Gastroesophageal sphincter (tissue), 4 donors: ENCODE measurements around the gene RHBDF2. TPM values are rescaled to one million over a fixed set of nuclear protein-coding genes. Genes with fewer than 3 reads are reported as not detected.
A peak's percentile ranks its signal among the peaks of the same experiment; 100 is the strongest.
"Not testable (repeated sequence)": the region's sequence is repeated elsewhere in the genome, so short reads cannot be mapped to it uniquely, and the experiment has no call there.

Experiments
- ATAC-seq: fragments of 150-250 bp; one replicate; pipeline ENCODE4 v1.9.1; 2016; ENCODE audit warnings: mild to moderate bottlenecking, moderate library complexity
- H3K27ac ChIP-seq, 4 donors: fragments of 200-600 bp; sonication (generic) in 3 of 4; 1 replicate in 3 of 4; 2 replicates in 1 of 4; pipeline ENCODE4 v1.5.1; 2016 to 2019
- H3K27me3 ChIP-seq: fragments of 200-600 bp; sonication (generic); one replicate; pipeline ENCODE4 v1.5.1; 2019
- H3K36me3 ChIP-seq, 2 donors: fragments of 200-600 bp; sonication (generic); one replicate each; pipeline ENCODE4 v1.5.1; 2019; ENCODE audit warnings: control low read depth in 1 of 2
- H3K4me1 ChIP-seq, 3 donors: fragments of 200-600 bp; sonication (generic); 1 replicate in 2 of 3; 2 replicates in 1 of 3; pipeline ENCODE4 v1.5.1; 2016 to 2019; ENCODE audit warnings: control low read depth in 2 of 3
- H3K4me3 ChIP-seq, 2 donors: fragments of 200-600 bp; sonication (generic); one replicate each; pipeline ENCODE4 v1.5.1; 2019; ENCODE audit warnings: mild to moderate bottlenecking in 1 of 2, moderate library complexity in 1 of 2
- H3K9me3 ChIP-seq, 3 donors: fragments of 200-600 bp; sonication (generic); one replicate each; pipeline ENCODE4 v1.5.1; 2017 to 2019; ENCODE audit warnings: control low read depth in 2 of 3
- EP300 ChIP-seq: sonication (generic); formaldehyde crosslinking; IDR thresholded peaks from one replicate; pipeline ENCODE4 v1.6.1; 2017; ENCODE audit warnings: antibody characterized with exemption, mild to moderate bottlenecking
- POLR2A ChIP-seq, 2 donors: fragments of 450-650 bp; IDR thresholded peaks; one replicate each; pipeline ENCODE4 v1.6.1; 2017; ENCODE audit warnings: antibody characterized with exemption in 2 of 2, mild to moderate bottlenecking in 2 of 2, moderate library complexity in 1 of 2
- POLR2AphosphoS5 ChIP-seq: sonication (generic); formaldehyde crosslinking; IDR thresholded peaks from one replicate; pipeline ENCODE4 v1.6.1; 2017; ENCODE audit warnings: antibody characterized with exemption
- WGBS, 2 donors: methylation state at CpG; one replicate each; pipeline ENCODE4 v1.1.5; 2018; ENCODE audit warnings: low coverage in 1 of 2; 5-methylcytosine and 5-hydroxymethylcytosine counted together
- total RNA-seq, 4 donors: library from RNA; depleted of rRNA; stranded (reverse); fragments of >200 nt; gene quantifications; one replicate each; pipeline ENCODE4 v1.1.0, GENCODE V29; 2016
- TF ChIP-seq, protein P1 (sequence below), 4 experiments: fragments of 200-600 bp in 2 of 4; fragments of 450-650 bp in 2 of 4; sonication (generic) in 1 of 4; IDR thresholded peaks; one replicate each; pipeline ENCODE4 v1.5.1; 2017 to 2019; ENCODE audit warnings: antibody characterized with exemption in 4 of 4, mild to moderate bottlenecking in 2 of 4, moderate library complexity in 2 of 4

RHBDF2 gene
- total RNA-seq, 4 donors from 2014 or later: 7.3 to 20.5 (median 8.5) TPM

DNA sequence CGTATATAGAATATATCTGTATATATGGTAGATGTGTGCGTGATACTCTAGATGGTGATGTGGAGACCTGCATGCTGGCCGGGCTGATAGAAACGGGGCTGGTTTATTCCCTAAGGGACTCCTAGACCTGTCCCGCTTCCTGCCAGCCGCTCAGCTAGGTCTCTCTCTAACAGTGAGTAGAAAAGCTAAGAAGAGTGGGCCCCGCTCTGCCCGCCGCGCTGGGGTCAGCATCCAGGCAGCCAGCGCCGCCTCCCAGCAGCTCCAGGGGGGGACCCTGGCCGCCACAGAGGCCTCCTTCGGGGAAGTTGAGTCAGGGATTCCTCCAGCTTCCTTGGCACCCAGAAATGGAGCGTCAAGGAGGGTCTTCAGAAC is 26.9 kb upstream of the RHBDF2 start:
- no peaks in the 10 kb centered on the region for H3K9me3 ChIP-seq
- ATAC-seq: no peak
- peak overlapping the region in 1 of 2 donors; percentile 13 for H3K4me3 ChIP-seq
- peak overlapping the region; percentile 57 to 94 (median 86) for H3K27ac ChIP-seq
- WGBS, 2 donors: 76 to 86% methylated on average over 6 to 12 of the region's 15 CpGs
- H3K4me1 ChIP-seq: peaks cover 0 to 71% (median 53%) of the 10 kb centered on the region in 3 donors
- no peaks in the 10 kb centered on the region for H3K36me3 ChIP-seq
- TF ChIP-seq, protein P1, sequence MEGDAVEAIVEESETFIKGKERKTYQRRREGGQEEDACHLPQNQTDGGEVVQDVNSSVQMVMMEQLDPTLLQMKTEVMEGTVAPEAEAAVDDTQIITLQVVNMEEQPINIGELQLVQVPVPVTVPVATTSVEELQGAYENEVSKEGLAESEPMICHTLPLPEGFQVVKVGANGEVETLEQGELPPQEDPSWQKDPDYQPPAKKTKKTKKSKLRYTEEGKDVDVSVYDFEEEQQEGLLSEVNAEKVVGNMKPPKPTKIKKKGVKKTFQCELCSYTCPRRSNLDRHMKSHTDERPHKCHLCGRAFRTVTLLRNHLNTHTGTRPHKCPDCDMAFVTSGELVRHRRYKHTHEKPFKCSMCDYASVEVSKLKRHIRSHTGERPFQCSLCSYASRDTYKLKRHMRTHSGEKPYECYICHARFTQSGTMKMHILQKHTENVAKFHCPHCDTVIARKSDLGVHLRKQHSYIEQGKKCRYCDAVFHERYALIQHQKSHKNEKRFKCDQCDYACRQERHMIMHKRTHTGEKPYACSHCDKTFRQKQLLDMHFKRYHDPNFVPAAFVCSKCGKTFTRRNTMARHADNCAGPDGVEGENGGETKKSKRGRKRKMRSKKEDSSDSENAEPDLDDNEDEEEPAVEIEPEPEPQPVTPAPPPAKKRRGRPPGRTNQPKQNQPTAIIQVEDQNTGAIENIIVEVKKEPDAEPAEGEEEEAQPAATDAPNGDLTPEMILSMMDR (IDR thresholded peaks at IDR 0.05): no peak
- no peak for TF ChIP-seq POLR2AphosphoS5
- no peak for TF ChIP-seq POLR2A (IDR thresholded peaks at IDR 0.05)
- no peak for TF ChIP-seq EP300
- peaks cover 20% of the 10 kb centered on the region for H3K27me3 ChIP-seq

DNA sequence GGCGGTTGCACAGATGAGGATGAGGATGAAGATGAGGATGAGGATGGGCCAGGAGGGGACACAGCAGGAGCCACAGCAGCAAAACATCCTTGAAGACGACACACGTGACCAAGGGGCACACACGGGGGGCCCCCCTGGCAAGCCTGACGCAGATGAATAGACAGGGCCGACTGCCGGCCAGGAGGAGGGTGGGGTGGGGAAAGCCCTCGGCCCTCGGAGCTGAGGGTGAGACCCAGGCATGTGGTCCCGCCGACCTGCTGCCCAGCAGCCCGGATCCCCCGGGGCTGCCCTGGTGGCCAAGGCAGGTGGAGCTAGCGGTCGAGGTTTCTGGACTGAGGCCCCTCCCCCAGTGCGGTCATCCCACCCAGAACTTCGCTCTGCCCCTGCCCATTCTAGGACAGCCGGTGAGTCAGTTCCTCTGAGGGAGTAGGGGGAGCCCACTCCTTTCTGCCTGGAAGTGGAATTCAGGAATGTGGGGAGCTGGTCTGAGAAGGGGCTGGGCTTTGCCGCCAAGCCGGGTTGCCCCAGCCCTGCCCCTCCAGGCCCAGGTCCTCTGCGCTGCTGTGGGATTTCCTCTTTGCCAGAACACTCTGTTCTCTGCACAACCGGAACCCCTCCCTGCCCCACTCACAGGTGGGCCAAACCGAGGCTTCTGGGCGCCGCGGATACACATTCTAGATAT is 26.3 kb upstream of the RHBDF2 start:
- Histone ChIP-seq H3K36me3 (no peaks in the 10 kb centered on the region), H3K4me3 (peak overlapping the region in 1 of 2 donors; percentile 13), H3K9me3 (no peaks in the 10 kb centered on the region), H3K4me1 (peaks cover 0 to 76% (median 56%) of the 10 kb centered on the region in 3 donors), H3K27me3 (peaks cover 20% of the 10 kb centered on the region), H3K27ac (peak overlapping the region in 3 of 4 donors; percentile 84 to 94 (median 87))
- TF ChIP-seq POLR2AphosphoS5 (peak; percentile 55), EP300 (no peak)
- TF ChIP-seq, protein P1 (IDR thresholded peaks at IDR 0.05): peak in 3 of 4 experiments; percentile 22 to 29 (median 23)
- WGBS, 2 donors: 34 to 41% methylated on average over 4 to 5 of the region's 26 CpGs
- peak; percentile 56 for ATAC-seq

DNA sequence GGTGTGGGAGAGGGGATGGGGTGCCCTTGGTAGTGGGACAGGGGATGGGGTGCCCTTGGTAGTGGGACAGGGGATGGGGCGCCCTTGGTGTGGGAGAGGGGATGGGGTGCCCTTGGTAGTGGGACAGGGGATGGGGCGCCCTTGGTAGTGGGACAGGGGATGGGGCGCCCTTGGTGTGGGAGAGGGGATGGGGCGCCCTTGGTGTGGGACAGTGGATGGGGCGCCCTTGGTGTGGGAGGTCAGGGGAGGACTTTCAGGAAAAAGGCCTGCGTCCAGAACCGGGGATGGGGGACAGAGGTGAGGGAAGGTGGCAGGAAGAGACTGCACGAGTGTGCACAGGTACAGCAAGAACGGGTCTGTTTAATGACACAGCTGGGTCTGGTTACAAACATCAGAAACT is 25.8 kb upstream of the RHBDF2 start:
- peak overlapping the region in 1 of 2 donors; percentile 13 for H3K4me3 ChIP-seq

DNA sequence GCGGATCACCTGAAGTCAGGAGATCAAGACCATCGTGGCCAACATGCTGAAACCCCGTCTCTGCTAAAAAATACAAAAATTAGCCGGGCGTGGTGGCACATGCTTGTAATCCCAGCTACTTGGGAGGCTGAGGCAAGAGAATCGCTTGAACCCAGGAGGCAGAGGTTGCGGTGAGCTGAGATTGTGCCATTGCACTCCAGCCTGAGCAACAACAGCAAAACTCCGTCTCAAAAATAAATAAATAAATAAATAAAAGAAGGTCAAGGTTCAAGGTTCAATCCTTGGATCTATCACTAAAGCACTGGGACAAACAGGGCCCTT is 24.2 kb upstream of the RHBDF2 start:
- Histone ChIP-seq H3K4me1 (peaks cover 0 to 58% (median 43%) of the 10 kb centered on the region in 3 donors), H3K27me3 (peaks cover 36% of the 10 kb centered on the region), H3K27ac (peak overlapping the region in 1 of 4 donors; percentile 62)
- H3K4me3 ChIP-seq, H3K9me3 ChIP-seq, H3K36me3 ChIP-seq, ATAC-seq: not testable (repeated sequence)
- WGBS, 2 donors: 84 to 94% methylated on average over 2 to 3 of the region's 8 CpGs

More for the DNA sequence above, 25.8 kb upstream of the RHBDF2 start:
- WGBS, 2 donors: 37 to 65% methylated on average over 4 to 6 of the region's 9 CpGs
- ATAC-seq, H3K36me3 ChIP-seq, H3K9me3 ChIP-seq: not testable (repeated sequence)
- peaks cover 0 to 74% (median 56%) of the 10 kb centered on the region in 3 donors for H3K4me1 ChIP-seq
- H3K27me3 ChIP-seq: peaks cover 21% of the 10 kb centered on the region
- peak overlapping the region in 3 of 4 donors; percentile 84 to 94 (median 87) for H3K27ac ChIP-seq

DNA sequence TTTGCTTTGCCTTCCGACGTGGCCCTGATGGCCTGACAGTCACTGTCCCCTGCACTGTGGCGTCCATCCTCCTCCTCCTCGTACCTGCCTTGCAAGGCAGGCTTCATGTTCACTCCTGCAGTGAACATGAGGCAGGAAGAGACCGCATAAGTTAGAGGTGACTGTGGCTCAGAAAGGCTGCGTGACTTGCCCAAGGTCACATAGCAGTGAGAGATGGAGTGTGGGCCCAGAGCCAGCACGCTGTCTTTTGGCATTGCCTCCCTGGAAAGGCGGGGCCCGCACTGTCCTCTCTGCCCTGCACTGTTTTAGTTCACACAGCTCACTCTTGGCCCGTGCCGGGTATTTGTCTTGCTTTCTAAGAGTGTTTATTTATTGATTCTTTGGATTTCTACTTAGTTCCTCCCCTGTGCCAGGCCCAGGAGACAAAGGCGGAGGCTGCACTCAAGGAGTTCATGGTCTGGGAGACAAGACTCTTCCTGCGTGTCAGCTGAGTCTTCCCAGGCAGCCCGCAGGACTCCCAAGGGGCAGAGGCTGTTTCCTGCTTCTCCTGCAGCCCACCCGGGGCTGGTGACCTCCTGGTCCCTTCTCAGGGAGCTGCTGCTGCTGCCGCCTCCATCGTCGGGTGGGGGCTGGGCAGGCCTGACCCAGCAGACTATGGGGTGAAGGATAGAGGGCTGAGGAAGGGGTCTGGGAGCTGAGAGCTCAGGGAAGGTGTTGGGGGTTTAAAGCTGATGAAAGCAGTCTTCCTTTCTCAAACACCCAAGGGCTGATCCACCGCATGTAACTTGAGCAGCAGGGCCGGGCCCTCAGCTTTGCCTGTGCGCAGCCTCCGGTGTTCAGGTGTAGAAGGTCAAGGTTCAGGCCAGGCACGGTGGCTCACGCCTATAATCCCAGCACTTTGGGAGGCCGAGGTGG is 23.6 kb upstream of the RHBDF2 start:
- Histone ChIP-seq H3K36me3 (no peaks in the 10 kb centered on the region), H3K9me3 (no peaks in the 10 kb centered on the region), H3K4me1 (peaks cover 0 to 52% (median 39%) of the 10 kb centered on the region in 3 donors), H3K27me3 (peaks cover 43% of the 10 kb centered on the region), H3K4me3 (no peak overlapping the region), H3K27ac (peak overlapping the region in 3 of 4 donors; percentile 41 to 62 (median 41))
- 47 to 57% methylated on average over 7 to 9 of the region's 25 CpGs for WGBS, 2 donors
- TF ChIP-seq, protein P1 (IDR thresholded peaks at IDR 0.05): no peak
- TF ChIP-seq POLR2AphosphoS5 (no peak), EP300 (no peak), POLR2A (IDR thresholded peaks at IDR 0.05) (no peak)
- no peak for ATAC-seq
